ENCODE measurements around the gene ARHGDIB.

Gene ARHGDIB

GRCh38 chr12:14956905-14957304, 4.5 kb downstream of the ARHGDIB start:
- DNase-seq (ENCODE audit: low read depth in 2 of 2), result no peak

GRCh38 chr12:14956024-14956891, 5.1 kb downstream of the ARHGDIB start:
- DNase-seq (ENCODE audit: low read depth in 2 of 2), result no peak

GRCh38 chr12:14954269-14954668, 7.1 kb downstream of the ARHGDIB start:
- DNase-seq (ENCODE audit: low read depth in 2 of 2), result no peak

GRCh38 chr12:14953752-14954151, 7.6 kb downstream of the ARHGDIB start:
- DNase-seq (ENCODE audit: low read depth in 2 of 2), result no peak

- DNase-seq (ENCODE audit: low read depth in 2 of 2), result no peak
Observed at GRCh38 chr12:14952299-14952921, 9.0 kb downstream of the ARHGDIB start.

GRCh38 chr12:14951851-14952250, 9.6 kb downstream of the ARHGDIB start:
- no peak for DNase-seq (ENCODE audit: low read depth in 2 of 2)

- DNase-seq (ENCODE audit: low read depth in 2 of 2), result no peak
Observed at GRCh38 chr12:14950982-14951746, 10.2 kb downstream of the ARHGDIB start.

- DNase-seq (ENCODE audit: low read depth in 2 of 2), result no peak
Observed at GRCh38 chr12:14950421-14950820, 11.0 kb downstream of the ARHGDIB start.

- no peak for DNase-seq (ENCODE audit: low read depth in 2 of 2)
Observed at GRCh38 chr12:14949631-14950030, 11.8 kb downstream of the ARHGDIB start.

GRCh38 chr12:14948672-14949071, 12.7 kb downstream of the ARHGDIB start:
- peak in 1 of 2 donors; percentile 38 for DNase-seq (ENCODE audit: low read depth in 2 of 2)

- DNase-seq (ENCODE audit: low read depth in 2 of 2), result no peak
Observed at GRCh38 chr12:14946861-14947260, 14.5 kb downstream of the ARHGDIB start.

- no peak for DNase-seq (ENCODE audit: low read depth in 2 of 2)
Observed at GRCh38 chr12:14946162-14946561, 15.2 kb downstream of the ARHGDIB start.

GRCh38 chr12:14942196-14942931, 19.0 kb downstream of the ARHGDIB start:
- no peak for DNase-seq (ENCODE audit: low read depth in 2 of 2)

GRCh38 chr12:14941369-14941768, 20.0 kb downstream of the ARHGDIB start:
- no peak for DNase-seq (ENCODE audit: low read depth in 2 of 2)

GRCh38 chr12:14938301-14938700, 23.1 kb downstream of the ARHGDIB start, which contains the start of gene ERP27:
Gene ERP27, minus strand, starts transcription at chr12:14938537. Its CDS starts 29 bp downstream, at chr12:14938508.
- DNase-seq (ENCODE audit: low read depth in 2 of 2), result no peak

- DNase-seq (ENCODE audit: low read depth in 2 of 2), result no peak
Observed at GRCh38 chr12:14937689-14938088, 23.7 kb downstream of the ARHGDIB start.

GRCh38 chr12:14937014-14937413, 24.4 kb downstream of the ARHGDIB start:
- DNase-seq (ENCODE audit: low read depth in 2 of 2), result no peak

GRCh38 chr12:14936224-14936861, 25.1 kb downstream of the ARHGDIB start:
- DNase-seq (ENCODE audit: low read depth in 2 of 2), result no peak

GRCh38 chr12:14935031-14935430, 26.4 kb downstream of the ARHGDIB start:
- no peak for DNase-seq (ENCODE audit: low read depth in 2 of 2)

GRCh38 chr12:14934511-14934910, 26.9 kb downstream of the ARHGDIB start:
- DNase-seq (ENCODE audit: low read depth in 2 of 2), result no peak
